Central memory CD8-positive, alpha-beta T cell (primary cell): Measurements from ENCODE around the gene MPZ.

Experiments
- ATAC-seq: fragments of 150-1000 bp; cut with Tn5 transposase; replicated peaks from 2 replicates; pipeline ENCODE4 v1.10.0; 2022; ENCODE audit warnings: mild to moderate bottlenecking, moderate FRiP score, moderate number of reproducible peaks; ENCODE audit not compliant: poor library complexity, severe bottlenecking; ENCODE audit errors: extremely low read depth
- DNase-seq, 2 donors: peaks; one replicate each; pipeline ENCODE4 v3.0.0; 2021; ENCODE audit warnings: low spot score in 2 of 2
- H3K27ac Mint-ChIP-seq: one replicate; pipeline ENCODE4 v1.8.0; 2022; ENCODE audit warnings: low read depth, mild to moderate bottlenecking, moderate library complexity, mixed read lengths
- H3K27me3 Mint-ChIP-seq: one replicate; pipeline ENCODE4 v1.8.0; 2022; ENCODE audit warnings: mixed read lengths
- H3K36me3 Mint-ChIP-seq: one replicate; pipeline ENCODE4 v1.8.0; 2022; ENCODE audit warnings: mild to moderate bottlenecking, moderate library complexity, mixed read lengths; ENCODE audit not compliant: insufficient read depth
- H3K4me1 Mint-ChIP-seq: one replicate; pipeline ENCODE4 v1.8.0; 2022; ENCODE audit warnings: mixed read lengths
- H3K4me3 Mint-ChIP-seq: one replicate; pipeline ENCODE4 v1.8.0; 2022; ENCODE audit warnings: mild to moderate bottlenecking, moderate library complexity, mixed read lengths
- H3K9me3 Mint-ChIP-seq: one replicate; pipeline ENCODE4 v1.8.0; 2022; ENCODE audit warnings: mixed read lengths

MPZ gene

GRCh38 chr1:161313554-161314200, 3.9 kb upstream of the MPZ start:
- H3K27ac Mint-ChIP-seq = peak overlapping the region; percentile 99
- H3K27me3 Mint-ChIP-seq = no peaks in the 10 kb centered on the region
- no peaks in the 10 kb centered on the region for H3K9me3 Mint-ChIP-seq
- peaks cover 18% of the 10 kb centered on the region for H3K4me1 Mint-ChIP-seq
- DNase-seq = no peak
- peak overlapping the region; percentile 95 for H3K4me3 Mint-ChIP-seq
- H3K36me3 Mint-ChIP-seq = peaks cover 12% of the 10 kb centered on the region
- peak; percentile 16 for ATAC-seq

- H3K4me3 Mint-ChIP-seq = no peak overlapping the region
- no peak overlapping the region for H3K27ac Mint-ChIP-seq
- DNase-seq (no peak), ATAC-seq (no peak)
- H3K9me3 Mint-ChIP-seq = no peaks in the 10 kb centered on the region
- peaks cover 8% of the 10 kb centered on the region for H3K36me3 Mint-ChIP-seq
- peaks cover 19% of the 10 kb centered on the region for H3K4me1 Mint-ChIP-seq
- no peaks in the 10 kb centered on the region for H3K27me3 Mint-ChIP-seq
Observed at GRCh38 chr1:161311595-161312181, 1.9 kb upstream of the MPZ start.

GRCh38 chr1:161307892-161308638, 1.7 kb downstream of the MPZ start:
- Mint-ChIP-seq H3K27me3 (no peaks in the 10 kb centered on the region), H3K27ac (peak overlapping the region; percentile 58), H3K36me3 (no peaks in the 10 kb centered on the region), H3K4me1 (peaks cover 23% of the 10 kb centered on the region), H3K4me3 (no peak overlapping the region), H3K9me3 (no peaks in the 10 kb centered on the region)
- no peak for ATAC-seq
- DNase-seq = no peak

GRCh38 chr1:161307230-161307768, 2.5 kb downstream of the MPZ start:
- H3K4me3 Mint-ChIP-seq = no peak overlapping the region
- peaks cover 23% of the 10 kb centered on the region for H3K4me1 Mint-ChIP-seq
- no peaks in the 10 kb centered on the region for H3K9me3 Mint-ChIP-seq
- DNase-seq (no peak), ATAC-seq (peak; percentile 13)
- H3K27ac Mint-ChIP-seq = peak overlapping the region; percentile 58
- H3K27me3 Mint-ChIP-seq = no peaks in the 10 kb centered on the region
- no peaks in the 10 kb centered on the region for H3K36me3 Mint-ChIP-seq

- Mint-ChIP-seq H3K27ac (peak overlapping the region; percentile 93), H3K9me3 (no peaks in the 10 kb centered on the region), H3K4me1 (peaks cover 23% of the 10 kb centered on the region), H3K27me3 (no peaks in the 10 kb centered on the region), H3K36me3 (no peaks in the 10 kb centered on the region), H3K4me3 (peak overlapping the region; percentile 99)
- ATAC-seq = peak; percentile 93
- DNase-seq = peak; percentile 82 to 89
Observed at GRCh38 chr1:161305867-161306519, 3.8 kb downstream of the MPZ start.

- ATAC-seq = peak; percentile 24
- peak overlapping the region; percentile 99 for H3K4me3 Mint-ChIP-seq
- H3K9me3 Mint-ChIP-seq = no peaks in the 10 kb centered on the region
- H3K4me1 Mint-ChIP-seq = peaks cover 23% of the 10 kb centered on the region
- no peak for DNase-seq
- peak overlapping the region; percentile 93 for H3K27ac Mint-ChIP-seq
- no peaks in the 10 kb centered on the region for H3K36me3 Mint-ChIP-seq
- H3K27me3 Mint-ChIP-seq = no peaks in the 10 kb centered on the region
Observed at GRCh38 chr1:161304927-161305866, 4.6 kb downstream of the MPZ start.

- Mint-ChIP-seq H3K27me3 (no peaks in the 10 kb centered on the region), H3K36me3 (no peaks in the 10 kb centered on the region), H3K27ac (no peak overlapping the region), H3K4me1 (peaks cover 17% of the 10 kb centered on the region), H3K9me3 (no peaks in the 10 kb centered on the region), H3K4me3 (no peak overlapping the region)
- DNase-seq (no peak), ATAC-seq (no peak)
Observed at GRCh38 chr1:161300478-161300877, 9.3 kb downstream of the MPZ start.

- no peak overlapping the region for H3K4me3 Mint-ChIP-seq
- H3K27ac Mint-ChIP-seq = no peak overlapping the region
- no peak for DNase-seq
- H3K27me3 Mint-ChIP-seq = no peaks in the 10 kb centered on the region
- no peaks in the 10 kb centered on the region for H3K36me3 Mint-ChIP-seq
- ATAC-seq = no peak
- no peaks in the 10 kb centered on the region for H3K9me3 Mint-ChIP-seq
- H3K4me1 Mint-ChIP-seq = peaks cover 8% of the 10 kb centered on the region
Observed at GRCh38 chr1:161299347-161299746, 10.4 kb downstream of the MPZ start.

- Mint-ChIP-seq H3K27ac (no peak overlapping the region), H3K9me3 (no peaks in the 10 kb centered on the region)
- no peak for DNase-seq
Observed at GRCh38 chr1:161298116-161298515, 11.7 kb downstream of the MPZ start.

GRCh38 chr1:161297415-161297814, 12.4 kb downstream of the MPZ start:
- Mint-ChIP-seq H3K4me3 (no peak overlapping the region), H3K4me1 (peaks cover 6% of the 10 kb centered on the region), H3K9me3 (no peaks in the 10 kb centered on the region), H3K36me3 (no peaks in the 10 kb centered on the region), H3K27me3 (no peaks in the 10 kb centered on the region), H3K27ac (no peak overlapping the region)
- DNase-seq = no peak
- ATAC-seq = no peak

More at GRCh38 chr1:161298116-161298515, 11.7 kb downstream of the MPZ start:
- ATAC-seq = no peak
- Mint-ChIP-seq H3K36me3 (no peaks in the 10 kb centered on the region), H3K27me3 (no peaks in the 10 kb centered on the region), H3K4me3 (no peak overlapping the region), H3K4me1 (peaks cover 6% of the 10 kb centered on the region)

GRCh38 chr1:161290779-161291178, 19.0 kb downstream of the MPZ start:
- H3K36me3 Mint-ChIP-seq = peaks cover 5% of the 10 kb centered on the region
- H3K27me3 Mint-ChIP-seq = no peaks in the 10 kb centered on the region
- no peak overlapping the region for H3K4me3 Mint-ChIP-seq
- ATAC-seq = no peak
- no peak overlapping the region for H3K27ac Mint-ChIP-seq
- H3K4me1 Mint-ChIP-seq = peaks cover 6% of the 10 kb centered on the region
- DNase-seq = no peak
- no peaks in the 10 kb centered on the region for H3K9me3 Mint-ChIP-seq
